Jurkat, Clone E6-1 (cell line): Measurements from ENCODE around the gene RNASE3. TPM values are rescaled to one million over a fixed set of nuclear protein-coding genes. Genes with fewer than 3 reads are reported as not detected.
"Not testable (repeated sequence)": the region's sequence is repeated elsewhere in the genome, so short reads cannot be mapped to it uniquely, and the experiment has no call there.

Source experiments
- DNase-seq: peaks from one replicate; pipeline ENCODE4 v3.0.0-alpha.2; 2011; ENCODE audit warnings: low read depth, low spot score
- H3K4me3 ChIP-seq: 2 replicates; pipeline ENCODE4 v1.5.1; 2011; ENCODE audit warnings: mild to moderate bottlenecking, low read length, control low read depth, moderate library complexity
- polyA plus RNA-seq: library from polyadenylated mRNA; unstranded; fragments of >200 nt; gene quantifications from one replicate; pipeline ENCODE4 v1.2.1, GENCODE V29; 2012; ENCODE audit warnings: missing spikeins; ENCODE audit not compliant: insufficient read length, insufficient read depth

The RNASE3 gene
- not detected for polyA plus RNA-seq

DNA sequence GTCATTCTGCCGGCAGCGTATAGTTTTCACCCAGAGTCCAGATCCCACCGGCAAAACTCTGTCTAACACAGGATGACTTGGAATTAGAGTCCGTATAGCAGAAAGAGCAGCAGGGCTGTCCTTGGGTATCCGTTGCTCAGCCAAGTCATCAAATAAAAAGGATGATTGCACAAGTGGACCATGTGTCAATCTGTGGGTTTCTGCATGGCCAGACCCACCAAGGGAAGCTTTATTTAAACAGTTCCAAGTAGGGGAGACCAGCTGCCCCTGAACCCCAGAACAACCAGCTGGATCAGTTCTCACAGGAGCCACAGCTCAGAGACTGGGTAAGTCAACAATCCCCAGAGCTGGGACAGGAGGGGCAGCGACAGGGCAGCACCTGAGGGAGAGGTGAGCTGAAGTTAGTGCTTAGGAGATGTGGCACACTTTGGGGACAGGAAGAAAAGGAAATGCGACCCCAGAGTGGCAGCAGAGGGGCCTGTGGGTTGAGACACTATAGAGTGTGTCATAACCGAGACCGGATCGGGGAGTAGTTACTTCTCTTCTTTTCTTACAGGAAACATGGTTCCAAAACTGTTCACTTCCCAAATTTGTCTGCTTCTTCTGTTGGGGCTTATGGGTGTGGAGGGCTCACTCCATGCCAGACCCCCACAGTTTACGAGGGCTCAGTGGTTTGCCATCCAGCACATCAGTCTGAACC lies at the start of gene RNASE3:
RNASE3 (plus strand) TSS at position 260 of the 700 bp plus-strand sequence; CDS start at position 562, 302 bp downstream.
- H3K4me3 ChIP-seq, DNase-seq: not testable (repeated sequence)

- no peak overlapping the region for H3K4me3 ChIP-seq
- DNase-seq: no peak
Measured at GRCh38 chr14:20846560-20846959, 44.6 kb upstream of the RNASE3 start.

- no peak overlapping the region for H3K4me3 ChIP-seq
- DNase-seq: no peak
Measured at GRCh38 chr14:20848316-20848954, 42.8 kb upstream of the RNASE3 start.

GRCh38 chr14:20848955-20849570 lies 42.1 kb upstream of the RNASE3 start:
- H3K4me3 ChIP-seq: no peak overlapping the region
- no peak for DNase-seq

GRCh38 chr14:20853042-20853441 lies 38.1 kb upstream of the RNASE3 start:
- no peak for DNase-seq
- H3K4me3 ChIP-seq: no peak overlapping the region

DNA sequence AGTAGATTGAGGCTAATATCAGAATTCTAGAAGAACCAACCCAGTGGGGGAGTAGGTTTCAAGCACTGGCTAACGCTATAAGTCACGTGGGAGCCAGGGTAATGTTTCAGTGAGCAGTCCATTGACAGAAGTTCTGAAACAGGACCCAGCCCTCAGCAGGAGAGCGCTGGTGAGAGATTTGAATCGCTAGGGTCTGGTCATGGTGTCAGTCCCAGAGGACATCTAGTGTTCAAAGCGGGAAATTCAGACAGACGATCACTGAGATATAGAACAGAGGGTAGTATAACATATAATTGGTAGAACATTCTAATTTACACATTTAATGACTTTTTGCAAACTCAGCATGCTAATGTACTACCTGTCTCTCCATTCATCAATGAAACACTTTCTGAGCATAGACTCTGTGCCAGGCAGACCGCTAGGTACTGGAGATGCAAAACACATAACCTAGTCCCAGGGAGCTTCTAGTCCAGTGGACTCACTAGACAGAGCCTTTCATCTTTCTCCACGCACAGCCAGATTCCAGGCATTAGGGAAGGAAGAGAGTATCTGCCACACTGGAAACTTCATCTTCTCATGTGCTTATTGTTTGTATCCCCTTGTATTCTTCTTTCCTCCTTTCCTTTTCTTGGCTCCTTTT lies 35.4 kb upstream of the RNASE3 start:
- H3K4me3 ChIP-seq: no peak overlapping the region
- peak; percentile 54 for DNase-seq

- no peak overlapping the region for H3K4me3 ChIP-seq
- DNase-seq: no peak
Measured at GRCh38 chr14:20857207-20857606, 34.0 kb upstream of the RNASE3 start.

DNA sequence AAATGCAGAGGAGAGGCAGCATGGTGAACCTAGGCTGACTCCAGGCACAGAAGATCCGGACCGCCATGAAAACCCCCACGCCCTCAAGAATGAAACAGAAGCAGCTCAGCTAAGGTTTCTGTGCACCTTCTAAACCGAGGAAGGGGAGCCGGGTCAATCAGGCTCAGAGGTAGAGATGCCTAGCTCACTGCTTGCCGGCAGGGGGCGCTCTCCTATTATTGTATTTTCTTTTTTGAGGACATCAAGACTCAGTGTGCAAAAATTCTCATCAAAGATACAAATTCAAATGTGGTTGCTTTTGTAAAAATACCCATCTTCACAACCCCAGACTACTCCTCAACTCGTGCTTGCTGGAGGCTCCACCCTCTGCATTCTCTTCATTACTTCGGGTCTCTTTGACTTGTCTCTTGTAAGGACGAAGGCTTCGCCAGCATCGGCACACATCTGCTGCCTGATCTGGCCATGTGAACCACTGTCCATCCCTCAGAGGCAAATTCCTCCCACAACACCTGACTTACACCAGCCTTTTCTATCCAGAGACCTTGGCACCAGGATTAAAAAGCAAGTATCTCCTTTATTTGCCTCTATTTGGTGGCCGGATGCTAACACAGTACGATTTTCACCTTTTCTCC lies 33.4 kb upstream of the RNASE3 start:
- DNase-seq: peak; percentile 54
- H3K4me3 ChIP-seq: no peak overlapping the region

- no peak overlapping the region for H3K4me3 ChIP-seq
- DNase-seq: no peak
Measured at GRCh38 chr14:20866194-20866593, 25.0 kb upstream of the RNASE3 start.

- no peak overlapping the region for H3K4me3 ChIP-seq
- no peak for DNase-seq
Measured at GRCh38 chr14:20866963-20867362, 24.2 kb upstream of the RNASE3 start.

GRCh38 chr14:20873370-20874177 lies 17.6 kb upstream of the RNASE3 start:
- peak overlapping the region; percentile 11 for H3K4me3 ChIP-seq
- DNase-seq: peak; percentile 73

DNA sequence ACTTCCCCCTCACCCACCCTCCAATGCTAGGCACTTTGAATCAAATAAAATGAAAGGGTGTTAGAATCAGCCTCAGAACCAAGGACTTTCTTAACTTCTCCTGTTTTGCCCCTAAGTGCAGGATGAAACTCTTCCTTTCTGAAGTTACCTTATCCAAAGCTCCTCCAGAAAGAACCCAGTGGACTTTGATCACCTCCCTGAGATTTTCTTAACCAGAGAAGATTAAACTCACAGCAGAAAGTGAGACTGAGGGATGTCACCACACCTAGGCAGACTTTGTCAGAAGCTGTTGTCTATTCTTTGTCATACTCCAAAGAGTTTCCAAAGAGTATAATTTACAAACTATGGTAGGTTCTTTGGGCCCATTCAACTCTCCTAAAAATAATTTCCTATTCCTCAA lies 14.2 kb upstream of the RNASE3 start:
- H3K4me3 ChIP-seq: no peak overlapping the region
- no peak for DNase-seq

GRCh38 chr14:20878695-20879094 lies 12.5 kb upstream of the RNASE3 start:
- DNase-seq: no peak
- no peak overlapping the region for H3K4me3 ChIP-seq

GRCh38 chr14:20881229-20881628 lies 10.0 kb upstream of the RNASE3 start:
- not testable (repeated sequence) for H3K4me3 ChIP-seq, DNase-seq

DNA sequence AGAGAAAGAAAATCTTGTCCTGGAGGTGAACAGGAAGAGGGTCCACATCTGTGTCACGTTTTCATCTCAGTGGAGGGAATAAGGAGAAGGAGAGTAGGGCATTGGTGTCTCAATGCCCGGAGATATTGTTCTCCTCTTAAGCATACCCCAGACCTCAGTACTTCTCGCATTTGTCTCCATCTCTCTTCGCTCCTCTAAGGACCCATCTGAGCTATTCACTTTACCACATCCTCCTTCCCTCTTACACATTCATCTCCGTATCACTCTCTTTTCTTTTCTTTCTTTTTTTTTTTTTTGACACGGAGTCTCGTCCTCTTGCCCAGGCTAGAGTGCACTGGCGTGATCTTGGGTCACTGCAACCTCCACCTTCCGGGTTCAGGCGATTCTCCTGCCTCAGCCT lies 8.4 kb upstream of the RNASE3 start:
- not testable (repeated sequence) for DNase-seq, H3K4me3 ChIP-seq

DNA sequence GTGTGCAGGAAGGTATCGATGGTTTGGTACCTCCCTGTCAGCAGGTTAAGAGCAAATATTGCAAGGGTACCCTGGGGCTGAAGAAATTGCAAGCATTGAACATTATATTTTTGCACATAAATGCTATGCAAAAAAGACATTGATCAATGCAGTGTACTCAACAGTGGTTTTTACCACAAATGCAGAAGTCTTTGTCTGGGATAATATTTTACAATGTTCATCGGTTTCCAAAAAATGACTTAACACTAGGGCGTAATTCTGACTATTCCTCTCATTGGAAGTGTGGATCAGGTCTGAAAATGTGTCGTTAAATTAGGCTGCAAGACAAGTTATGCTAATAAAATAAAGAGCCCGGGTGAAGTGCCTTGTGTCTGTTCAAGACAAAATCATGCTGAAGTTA lies 2.8 kb upstream of the RNASE3 start:
- H3K4me3 ChIP-seq, DNase-seq: not testable (repeated sequence)

DNA sequence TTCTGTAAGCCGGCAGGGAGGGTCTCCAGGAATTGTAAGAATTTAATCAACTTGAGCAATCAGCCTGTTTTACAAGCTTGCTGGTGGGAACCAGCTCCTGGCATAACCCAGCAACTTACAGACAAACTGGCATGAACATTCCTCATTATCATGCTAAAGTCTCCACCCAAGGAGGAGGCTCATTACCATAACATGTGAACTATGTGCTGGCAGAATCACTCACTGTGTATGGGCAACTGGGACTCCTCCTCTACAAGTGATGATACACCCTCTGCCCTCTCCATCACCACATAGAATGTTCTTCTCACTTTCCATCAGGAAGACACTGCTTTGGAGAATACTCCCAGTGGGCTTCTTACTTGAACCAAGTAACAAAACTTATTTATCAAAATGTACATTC lies 4.1 kb downstream of the RNASE3 start:
- not testable (repeated sequence) for DNase-seq, H3K4me3 ChIP-seq

- H3K4me3 ChIP-seq: no peak overlapping the region
- DNase-seq: no peak
Measured at GRCh38 chr14:20904393-20905029, 13.3 kb downstream of the RNASE3 start.
